CD4-positive, alpha-beta T cell treated with Interleukin-12 subunit alpha and Interleukin-12 subunit beta, for 1 hour (primary cell): ENCODE measurements around the gene PTPRK.

Source experiments
- DNase-seq: peaks from one replicate; pipeline ENCODE4 v3.0.0-alpha.2; 2020

PTPRK gene

GRCh38 chr6:128515550-128516513 lies 4.6 kb downstream of the PTPRK start:
- no peak for DNase-seq

- DNase-seq: no peak
Measured at GRCh38 chr6:128513878-128514277, 6.5 kb downstream of the PTPRK start.

GRCh38 chr6:128512296-128512695 lies 8.1 kb downstream of the PTPRK start:
- DNase-seq: no peak

GRCh38 chr6:128511506-128511905 lies 8.9 kb downstream of the PTPRK start:
- DNase-seq: no peak

- DNase-seq: no peak
Measured at GRCh38 chr6:128509709-128510108, 10.7 kb downstream of the PTPRK start.

GRCh38 chr6:128508588-128509296 lies 11.7 kb downstream of the PTPRK start:
- no peak for DNase-seq

- no peak for DNase-seq
Measured at GRCh38 chr6:128507337-128508310, 12.8 kb downstream of the PTPRK start.

- DNase-seq: no peak
Measured at GRCh38 chr6:128505603-128506002, 14.8 kb downstream of the PTPRK start.

GRCh38 chr6:128504003-128504654 lies 16.3 kb downstream of the PTPRK start:
- no peak for DNase-seq

GRCh38 chr6:128500749-128501600 lies 19.4 kb downstream of the PTPRK start:
- no peak for DNase-seq

- DNase-seq: no peak
Measured at GRCh38 chr6:128500014-128500413, 20.4 kb downstream of the PTPRK start.

- DNase-seq: no peak
Measured at GRCh38 chr6:128499079-128499731, 21.2 kb downstream of the PTPRK start.

- DNase-seq: no peak
Measured at GRCh38 chr6:128498234-128498633, 22.2 kb downstream of the PTPRK start.

GRCh38 chr6:128495536-128496333 lies 24.7 kb downstream of the PTPRK start:
- no peak for DNase-seq

GRCh38 chr6:128494440-128494839 lies 26.0 kb downstream of the PTPRK start:
- DNase-seq: no peak

GRCh38 chr6:128493877-128494276 lies 26.5 kb downstream of the PTPRK start:
- no peak for DNase-seq

- DNase-seq: no peak
Measured at GRCh38 chr6:128492386-128492785, 28.0 kb downstream of the PTPRK start.

GRCh38 chr6:128491610-128492206 lies 28.7 kb downstream of the PTPRK start:
- no peak for DNase-seq

- no peak for DNase-seq
Measured at GRCh38 chr6:128491100-128491581, 29.3 kb downstream of the PTPRK start.
